Measurements from ENCODE around the gene FHIT.

Gene FHIT

GRCh38 chr3:60153221-60153999 is 1097.8 kb downstream of the FHIT start:
- in situ Hi-C loops (cut with MboI; ENCODE audit: low sequenced_read_pairs): no loop called here

DNA sequence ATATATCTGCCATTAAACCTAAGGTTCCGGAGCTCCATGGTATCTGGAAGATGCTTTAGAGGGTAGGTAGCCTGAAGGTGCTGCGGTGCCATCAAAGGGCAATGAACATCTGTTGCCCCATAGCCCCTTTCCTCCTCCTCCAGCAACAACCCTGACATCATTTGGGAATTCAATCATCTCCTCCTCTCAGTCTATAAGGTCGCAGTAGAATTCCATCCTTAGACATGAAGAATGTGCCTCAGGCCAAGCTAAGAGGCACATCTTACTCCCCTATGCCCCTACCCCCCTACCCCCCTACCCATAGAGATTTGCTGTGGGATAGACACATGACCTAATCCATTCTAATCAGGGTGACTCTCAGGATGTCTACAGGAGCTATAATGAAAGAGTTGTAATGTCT is 1101.8 kb downstream of the FHIT start:
- in situ Hi-C loops (cut with MboI; ENCODE audit: low sequenced_read_pairs): no loop called here

GRCh38 chr3:60147249-60147950 is 1103.9 kb downstream of the FHIT start:
- in situ Hi-C loops (cut with MboI; ENCODE audit: low sequenced_read_pairs): no loop called here

DNA sequence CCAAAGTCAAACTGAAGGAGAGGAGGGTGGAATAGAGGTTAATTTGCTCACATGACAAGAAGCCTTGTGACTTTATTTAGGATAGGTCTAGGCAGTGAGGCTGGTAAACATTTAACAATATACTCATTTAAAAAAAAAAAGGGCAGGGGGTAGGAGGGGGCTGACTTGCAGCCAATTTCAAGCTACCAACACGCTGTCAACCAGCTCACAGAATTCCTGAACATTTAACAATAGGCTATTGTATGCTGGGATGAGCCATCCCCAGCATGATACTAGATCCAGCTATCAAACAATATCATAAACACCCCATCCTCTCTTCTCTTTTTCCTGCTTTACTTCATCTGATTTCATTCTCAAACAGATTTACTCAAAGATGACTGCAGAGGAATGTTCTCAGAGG is 1105.1 kb downstream of the FHIT start:
- in situ Hi-C loops (cut with MboI; ENCODE audit: low sequenced_read_pairs): no loop called here

DNA sequence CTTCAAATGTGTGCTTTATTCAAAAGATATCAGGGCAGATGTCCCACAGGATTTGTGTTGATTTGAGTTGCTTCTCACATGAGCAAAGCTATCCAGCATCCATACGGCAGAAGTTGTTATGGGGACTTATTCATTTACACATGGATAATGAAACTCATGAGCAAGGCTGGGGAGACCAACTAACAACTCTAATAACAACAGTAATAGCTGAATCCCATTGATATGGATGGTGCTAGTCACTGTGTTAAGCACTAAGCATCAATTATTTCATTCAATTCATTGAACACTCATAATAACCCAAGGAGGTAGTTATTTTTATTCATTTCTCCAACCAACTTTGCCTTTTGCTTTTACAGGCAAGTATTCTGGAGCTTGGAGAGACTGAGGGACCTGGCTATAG is 1107.2 kb downstream of the FHIT start:
- in situ Hi-C loops (cut with MboI; ENCODE audit: low sequenced_read_pairs): no loop called here

GRCh38 chr3:60142009-60142408 is 1109.2 kb downstream of the FHIT start:
- in situ Hi-C loops (cut with MboI; ENCODE audit: low sequenced_read_pairs): no loop called here

GRCh38 chr3:60140160-60140559 is 1111.1 kb downstream of the FHIT start:
- in situ Hi-C loops (cut with MboI; ENCODE audit: low sequenced_read_pairs): no loop called here

- in situ Hi-C loops (cut with MboI; ENCODE audit: low sequenced_read_pairs): no loop called here
Observed at GRCh38 chr3:60136601-60137000, 1114.7 kb downstream of the FHIT start.

DNA sequence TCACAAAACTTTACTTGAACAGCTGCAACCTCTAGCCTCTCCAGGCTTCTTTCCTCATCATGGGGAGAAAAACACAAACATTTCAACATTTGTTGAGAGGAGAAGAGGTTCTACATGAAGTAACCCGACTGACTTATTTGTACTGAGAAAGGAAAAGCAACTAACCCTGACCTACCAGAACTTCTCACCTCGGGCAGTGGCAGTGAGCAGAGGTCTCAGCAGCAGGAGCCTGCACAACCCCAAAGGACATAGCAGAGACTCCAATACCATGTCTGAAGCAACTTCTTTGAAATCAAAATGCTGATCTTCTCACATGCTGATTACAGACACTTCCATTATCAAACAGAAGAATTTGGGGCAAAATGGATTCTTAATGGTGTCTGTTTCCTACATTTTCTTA is 1115.8 kb downstream of the FHIT start:
- in situ Hi-C loops (cut with MboI; ENCODE audit: low sequenced_read_pairs): no loop called here

DNA sequence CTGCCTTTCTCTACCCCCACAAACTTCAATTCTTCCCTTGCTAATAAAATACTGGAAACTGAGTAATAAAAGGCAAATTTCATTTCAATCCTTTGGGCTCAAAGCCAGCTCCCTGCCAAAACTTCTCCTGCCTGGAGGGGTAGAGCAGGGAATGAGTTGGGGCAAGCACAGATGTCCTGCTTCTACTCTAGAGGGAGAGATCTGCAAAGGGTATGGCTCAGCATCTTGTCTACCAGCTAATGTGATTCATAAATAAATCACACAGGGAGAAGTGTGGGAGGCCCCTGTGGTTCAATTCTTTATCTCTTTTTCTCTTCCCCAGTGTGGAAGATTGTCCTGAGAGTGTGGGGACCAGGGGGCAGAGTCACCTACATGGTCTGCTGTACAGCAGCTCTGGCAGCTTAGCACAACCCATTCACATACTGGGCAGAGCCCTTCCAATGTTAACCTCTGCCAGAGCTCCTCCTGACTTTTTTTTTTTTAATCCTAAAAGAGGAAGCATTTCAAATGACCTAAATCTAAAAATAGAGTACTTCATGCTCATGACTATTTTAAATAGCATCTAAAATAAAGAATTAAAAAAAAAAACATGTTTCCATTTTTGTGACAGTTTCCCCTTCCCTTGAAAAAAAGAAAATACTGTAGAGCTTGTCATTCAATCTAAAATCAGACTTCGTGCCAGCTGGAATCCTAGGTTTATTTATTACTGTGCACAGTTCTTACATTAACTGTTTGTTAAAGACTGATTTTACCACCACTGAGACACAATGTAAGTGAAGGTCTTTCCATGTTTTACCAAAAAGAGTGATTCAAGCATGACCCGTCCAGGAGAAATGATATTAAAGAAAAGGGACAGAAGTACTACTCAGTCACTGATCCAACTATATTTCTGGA is 1117.7 kb downstream of the FHIT start:
- in situ Hi-C loops (cut with MboI; ENCODE audit: low sequenced_read_pairs): no loop called here

DNA sequence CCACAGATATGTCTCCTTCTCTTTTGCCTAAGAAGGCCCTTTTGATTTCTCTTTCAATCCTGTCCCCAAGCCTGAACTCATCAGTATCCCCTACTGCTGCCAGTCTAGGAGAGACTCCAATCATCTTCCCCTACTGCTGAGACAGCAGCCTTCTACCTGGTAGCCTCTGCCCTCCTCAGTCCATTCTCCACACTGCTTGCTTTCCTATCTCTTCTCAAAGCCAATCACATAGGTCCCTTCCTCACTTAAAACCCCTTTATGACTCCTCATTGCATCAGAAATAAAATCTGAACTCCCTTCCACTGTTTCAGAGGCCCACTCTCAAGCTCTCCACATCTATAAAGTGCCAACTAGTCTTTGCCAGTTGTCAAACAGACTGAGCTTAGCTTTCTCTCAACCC is 1119.6 kb downstream of the FHIT start:
- in situ Hi-C loops (cut with MboI; ENCODE audit: low sequenced_read_pairs): no loop called here

GRCh38 chr3:60126511-60127304 is 1124.5 kb downstream of the FHIT start:
- in situ Hi-C loops (cut with MboI; ENCODE audit: low sequenced_read_pairs): no loop called here

DNA sequence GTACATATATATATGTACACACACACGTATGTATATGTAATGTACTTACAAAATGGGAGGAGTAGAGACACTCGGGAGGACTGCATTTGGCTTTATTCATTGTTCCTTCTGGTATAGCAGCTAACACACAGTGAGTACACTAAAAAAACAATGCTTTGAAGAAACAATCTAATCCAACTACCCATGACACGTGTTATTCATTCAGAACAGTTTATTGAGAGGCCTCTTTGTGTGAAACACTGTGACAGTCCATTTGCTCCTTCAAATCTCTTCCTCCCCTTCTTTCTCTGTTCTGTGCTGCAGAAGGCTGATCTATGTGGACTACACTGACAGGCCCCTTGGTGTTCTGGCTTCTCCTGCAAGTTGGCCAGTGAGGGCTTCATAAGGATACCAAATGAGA is 1125.6 kb downstream of the FHIT start:
- in situ Hi-C loops (cut with MboI; ENCODE audit: low sequenced_read_pairs): no loop called here

GRCh38 chr3:60120245-60120644 is 1131.0 kb downstream of the FHIT start:
- in situ Hi-C loops (cut with MboI; ENCODE audit: low sequenced_read_pairs): no loop called here

GRCh38 chr3:60114191-60114590 is 1137.1 kb downstream of the FHIT start:
- in situ Hi-C loops (cut with MboI; ENCODE audit: low sequenced_read_pairs): no loop called here

GRCh38 chr3:60107275-60107674 is 1144.0 kb downstream of the FHIT start:
- in situ Hi-C loops (cut with MboI; ENCODE audit: low sequenced_read_pairs): no loop called here

DNA sequence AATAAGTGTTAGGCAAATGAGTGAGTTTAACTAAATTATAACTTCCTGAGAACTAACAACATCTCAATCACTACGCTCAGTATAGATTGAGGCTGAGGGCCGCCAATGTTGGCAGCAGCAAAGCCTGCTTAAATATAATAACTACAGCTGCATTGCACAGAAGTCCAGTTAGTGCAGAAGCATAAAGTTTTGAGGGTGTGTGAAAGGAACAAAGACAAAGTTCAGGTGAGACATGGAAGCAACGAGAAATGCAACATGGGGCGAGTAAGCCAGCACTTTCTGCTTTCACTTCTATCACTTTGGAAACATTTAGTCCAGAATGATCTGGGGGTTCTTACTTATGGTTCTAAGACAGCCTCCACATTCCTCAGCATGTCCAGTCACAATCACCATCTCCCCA is 1149.1 kb downstream of the FHIT start:
- in situ Hi-C loops (cut with MboI; ENCODE audit: low sequenced_read_pairs): no loop called here

DNA sequence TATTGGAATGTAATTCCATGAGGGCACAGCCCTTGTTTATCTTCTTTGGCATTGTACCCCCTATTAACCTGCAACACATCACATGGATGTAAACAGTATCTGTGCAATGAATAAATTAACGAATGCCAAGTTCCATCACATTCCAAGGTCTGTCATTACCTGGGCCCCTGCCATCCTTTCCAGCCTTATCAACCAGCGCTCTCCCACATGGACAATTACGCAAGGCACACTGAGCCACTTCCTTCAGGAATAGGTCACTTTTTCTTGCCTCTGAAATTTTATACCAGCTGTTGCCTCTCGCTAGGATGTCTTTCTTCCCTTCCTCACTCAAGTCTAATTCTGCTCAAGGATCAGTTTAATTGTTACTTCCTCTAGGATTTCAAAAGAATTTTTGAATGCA is 1149.6 kb downstream of the FHIT start:
- in situ Hi-C loops (cut with MboI; ENCODE audit: low sequenced_read_pairs): no loop called here

- in situ Hi-C loops (cut with MboI; ENCODE audit: low sequenced_read_pairs): no loop called here
Observed at GRCh38 chr3:60096403-60096802, 1154.8 kb downstream of the FHIT start.

- in situ Hi-C loops (cut with MboI; ENCODE audit: low sequenced_read_pairs): no loop called here
Observed at GRCh38 chr3:60095930-60096329, 1155.3 kb downstream of the FHIT start.

DNA sequence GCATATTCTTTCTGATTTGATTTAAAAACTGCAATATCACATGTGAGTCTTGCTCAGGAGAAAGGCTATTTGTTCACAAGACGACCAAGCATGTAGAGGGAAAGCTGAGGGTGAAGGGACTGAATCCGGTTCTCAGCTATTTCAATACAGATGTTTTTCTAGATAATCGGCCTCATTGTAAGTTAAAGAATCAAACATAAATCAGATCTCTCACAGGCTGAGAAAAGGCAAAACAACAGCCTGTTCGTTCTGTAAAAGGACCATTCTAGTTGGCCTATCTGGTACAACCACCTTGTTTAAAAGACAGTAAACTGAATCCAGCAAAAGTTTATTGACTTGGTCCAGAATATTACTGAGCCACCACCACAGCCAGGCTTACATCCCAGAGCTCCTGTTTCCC is 1155.7 kb downstream of the FHIT start:
- in situ Hi-C loops (cut with MboI; ENCODE audit: low sequenced_read_pairs): no loop called here

All from HL-60/S4 treated with retinoic acid at 250 ng/mL for 4 days and 3 days (cell line).